GM12864 (cell line): ENCODE data around the gene CCDC141.
A peak's percentile ranks its signal among the peaks of the same experiment; 100 is the strongest.

Source experiments
- DNase-seq: peaks from one replicate; pipeline ENCODE4 v3.0.0-alpha.2; 2011; ENCODE audit warnings: low read depth
- H3K4me3 ChIP-seq: 2 replicates; pipeline ENCODE4 v1.5.1; 2011; ENCODE audit warnings: mild to moderate bottlenecking, low read depth, low read length, control low read depth
- CTCF ChIP-seq: IDR thresholded peaks from 2 replicates; pipeline ENCODE4 v1.5.1; 2011; ENCODE audit warnings: low read depth, mild to moderate bottlenecking, moderate library complexity, low read length, control low read depth, inconsistent platforms; ENCODE audit errors: missing control alignments

Gene CCDC141

GRCh38 chr2:178915423-178916173 lies 134.3 kb downstream of the CCDC141 start:
- no peak overlapping the region for H3K4me3 ChIP-seq
- DNase-seq: no peak
- no peak for TF ChIP-seq CTCF

GRCh38 chr2:178914259-178914849 lies 135.6 kb downstream of the CCDC141 start:
- no peak overlapping the region for H3K4me3 ChIP-seq
- DNase-seq: peak; percentile 42
- TF ChIP-seq CTCF: peak; percentile 88

GRCh38 chr2:178913049-178913441 lies 136.9 kb downstream of the CCDC141 start:
- no peak for TF ChIP-seq CTCF
- DNase-seq: no peak
- no peak overlapping the region for H3K4me3 ChIP-seq

- no peak for DNase-seq
- H3K4me3 ChIP-seq: no peak overlapping the region
- no peak for TF ChIP-seq CTCF
These were observed 137.4 kb downstream of the CCDC141 start for GRCh38 chr2:178912416-178913048.

- TF ChIP-seq CTCF: no peak
- no peak overlapping the region for H3K4me3 ChIP-seq
- DNase-seq: no peak
These were observed 138.9 kb downstream of the CCDC141 start for GRCh38 chr2:178911039-178911438.

GRCh38 chr2:178910005-178910404 lies 139.9 kb downstream of the CCDC141 start:
- DNase-seq: no peak
- H3K4me3 ChIP-seq: no peak overlapping the region
- TF ChIP-seq CTCF: no peak

GRCh38 chr2:178909507-178909906 lies 140.4 kb downstream of the CCDC141 start:
- DNase-seq: no peak
- H3K4me3 ChIP-seq: no peak overlapping the region
- TF ChIP-seq CTCF: no peak
